GM18498 (cell line): ENCODE results near the gene ADCY10.

Experiments used
- ATAC-seq: cut with Tn5 transposase; IDR thresholded peaks from one replicate; pipeline ENCODE4 v1.9.1; 2021; ENCODE audit warnings: mild to moderate bottlenecking, moderate library complexity; ENCODE audit not compliant: unreplicated experiment

The ADCY10 gene

DNA sequence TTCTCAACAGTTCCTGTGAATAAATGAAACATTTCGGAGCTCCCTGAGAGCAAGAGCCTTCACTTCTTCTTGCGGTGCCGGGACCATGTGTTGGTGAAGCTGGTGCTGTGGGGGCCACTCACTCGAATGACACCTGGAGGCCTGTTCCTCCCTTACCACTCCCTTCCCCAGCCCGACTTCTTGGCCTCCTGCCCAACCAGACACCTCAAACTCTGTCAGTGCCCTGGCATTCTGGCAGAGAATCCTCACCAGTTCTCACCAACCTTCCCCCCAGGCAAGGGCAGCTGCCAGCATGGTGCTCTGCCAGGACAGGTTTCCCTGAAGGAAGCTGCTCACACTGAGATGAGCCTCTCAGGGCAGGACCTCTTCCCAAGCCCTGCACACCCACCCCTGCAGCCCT lies 123.8 kb downstream of the ADCY10 start:
- no peak for ATAC-seq

DNA sequence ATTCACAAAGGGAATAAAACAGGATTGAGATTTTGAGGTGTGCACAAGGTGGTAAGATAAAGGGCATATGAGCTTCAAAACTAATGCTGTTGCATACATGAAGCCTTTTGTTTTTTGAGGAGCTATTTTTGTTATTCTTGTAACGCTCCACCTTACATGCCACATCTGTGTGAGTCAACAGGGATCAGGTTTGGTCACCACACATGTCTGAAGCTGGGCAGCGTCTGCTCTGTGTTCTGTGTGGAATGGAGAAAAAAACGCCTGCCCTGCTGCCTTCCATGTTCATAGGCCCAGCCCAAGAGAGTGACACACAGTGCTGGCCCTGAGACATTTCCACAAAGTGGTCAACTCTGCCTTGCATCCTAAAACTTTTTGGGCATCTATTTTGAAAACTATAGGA lies 124.4 kb downstream of the ADCY10 start:
- no peak for ATAC-seq

DNA sequence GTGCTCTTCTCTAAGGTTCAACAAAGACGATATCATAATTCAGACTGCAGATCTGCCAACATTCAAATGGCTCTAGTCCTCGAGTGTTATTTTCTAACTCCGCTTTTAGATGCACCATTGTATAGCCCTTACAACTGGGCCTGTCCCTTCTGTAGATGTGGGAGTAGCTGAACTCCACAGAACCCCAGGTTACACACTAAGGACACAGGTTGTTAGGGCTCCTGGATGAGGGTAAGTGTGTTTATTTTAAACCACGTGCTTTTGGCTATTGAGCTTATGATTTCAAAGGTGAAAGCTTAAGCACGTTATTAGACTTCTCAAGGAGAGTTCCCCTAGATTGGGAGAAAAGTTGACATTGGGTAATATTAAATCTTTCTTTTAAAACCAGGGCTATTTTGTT lies 127.4 kb downstream of the ADCY10 start:
- no peak for ATAC-seq

DNA sequence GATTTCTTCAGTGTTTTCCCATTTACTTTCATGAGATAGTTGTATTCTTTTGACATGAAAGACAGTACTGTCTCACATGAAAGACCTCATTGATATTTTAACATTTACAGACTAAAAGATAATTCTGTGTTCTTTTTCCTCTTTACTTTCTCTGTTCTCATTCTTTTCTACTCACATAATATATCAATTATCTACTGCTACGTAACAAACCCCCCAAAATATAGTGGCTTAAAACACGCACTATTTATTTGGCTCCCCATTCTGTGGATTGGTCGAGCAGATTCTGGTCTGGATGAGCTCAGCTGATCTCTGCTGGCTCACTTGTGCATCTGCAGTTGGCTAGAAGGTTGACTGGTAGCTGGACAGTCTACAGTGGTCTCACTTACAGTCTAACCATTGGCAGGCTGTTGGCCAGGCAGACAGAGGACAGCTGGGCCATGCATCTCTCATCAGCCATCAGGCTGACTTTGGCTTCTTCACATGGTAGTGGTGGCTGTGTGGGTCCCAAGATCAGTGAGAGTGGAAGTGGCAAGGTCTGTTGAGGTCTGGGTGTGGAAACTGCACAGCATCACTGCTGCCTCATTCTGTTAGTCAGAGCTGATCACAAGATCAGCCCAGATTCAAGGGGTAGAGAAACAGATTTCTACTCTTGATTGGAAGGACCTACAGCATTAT lies 128.9 kb downstream of the ADCY10 start:
- ATAC-seq, result no peak

DNA sequence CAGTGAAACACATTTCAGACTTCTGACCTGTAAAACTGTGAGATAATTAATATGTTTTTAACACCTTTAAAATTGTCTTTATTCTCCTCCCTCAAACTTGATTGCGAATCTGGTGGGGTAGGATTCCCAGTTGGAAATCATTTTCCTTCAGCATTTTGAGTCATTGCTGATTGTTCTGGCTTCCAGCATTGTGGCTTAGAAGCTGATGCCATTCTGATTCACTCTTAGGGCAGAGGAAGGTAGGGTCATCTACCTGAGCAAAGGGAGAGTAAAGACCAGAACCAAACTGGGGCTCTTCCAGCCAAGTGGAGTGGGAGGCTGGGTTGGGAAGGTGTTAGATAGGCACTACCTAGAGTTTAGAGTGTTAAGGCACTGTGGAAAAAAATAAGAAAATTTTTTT lies 131.0 kb downstream of the ADCY10 start:
- no peak for ATAC-seq

DNA sequence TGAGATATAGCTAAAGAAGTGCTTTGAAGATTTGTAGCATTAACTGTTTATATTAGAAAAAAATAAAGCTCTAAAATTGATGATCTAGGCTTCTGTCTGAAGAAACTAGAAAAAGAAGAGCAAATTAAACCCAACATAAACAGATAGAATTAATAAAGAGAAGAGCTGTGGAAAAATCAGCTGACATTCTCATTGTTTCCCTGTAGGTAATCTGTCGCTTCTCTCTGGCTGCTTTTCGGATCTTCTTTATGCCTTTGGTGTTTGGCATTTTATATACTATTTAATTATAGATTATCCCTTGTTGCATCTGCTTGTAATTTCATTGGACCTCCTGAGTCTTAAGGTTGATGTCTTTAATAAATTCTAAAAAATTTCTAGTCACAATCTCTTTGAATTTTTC lies 132.4 kb downstream of the ADCY10 start:
- no peak for ATAC-seq

DNA sequence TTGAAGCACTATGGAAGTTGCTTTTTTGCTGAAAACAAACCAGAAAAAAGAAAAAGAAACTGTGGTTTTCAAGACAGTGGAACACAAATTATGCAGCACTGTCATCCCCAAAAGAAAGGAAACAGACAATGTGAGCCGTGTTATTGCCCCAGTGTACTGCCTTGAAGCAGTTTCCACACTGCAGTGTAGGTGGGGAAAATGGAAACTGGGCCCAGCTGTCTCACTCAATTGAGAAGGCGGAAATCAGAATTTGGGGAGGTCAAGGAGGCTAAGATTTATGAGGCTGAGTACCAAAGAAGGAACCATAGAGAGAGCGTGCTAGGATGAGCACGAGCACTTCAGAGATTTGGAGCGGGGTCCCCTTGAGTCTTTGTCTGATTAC lies 136.7 kb downstream of the ADCY10 start:
- no peak for ATAC-seq

DNA sequence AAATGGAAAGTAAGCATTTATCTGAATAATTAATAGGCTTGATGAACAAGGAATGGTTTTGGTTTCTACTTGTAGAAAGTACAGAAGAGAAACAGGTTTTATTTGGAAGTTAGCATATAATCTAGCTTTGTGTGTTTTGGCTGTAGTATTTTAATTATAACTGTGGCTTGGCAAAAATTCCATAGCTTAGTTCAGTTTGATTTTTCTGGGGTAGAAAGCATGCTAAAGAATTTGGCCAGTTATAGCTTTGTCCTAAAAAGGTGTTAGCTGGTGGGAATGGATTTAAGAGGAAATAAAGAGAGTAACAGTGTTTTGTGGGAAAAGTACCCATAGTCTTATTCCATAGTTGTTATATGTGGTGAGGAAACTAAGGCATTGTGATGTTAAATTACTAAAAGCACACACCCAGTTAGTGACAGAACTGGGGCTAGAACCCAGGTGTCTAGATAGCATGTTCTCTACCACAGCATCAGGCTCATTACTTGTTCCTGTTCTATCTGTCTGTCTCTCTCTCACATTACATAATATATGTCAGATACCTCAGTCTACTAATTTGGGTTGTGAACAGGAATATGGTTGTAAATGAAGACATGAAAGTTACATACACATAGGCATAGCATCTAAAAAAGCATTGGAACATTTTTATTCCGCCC lies 137.2 kb downstream of the ADCY10 start:
- no peak for ATAC-seq

DNA sequence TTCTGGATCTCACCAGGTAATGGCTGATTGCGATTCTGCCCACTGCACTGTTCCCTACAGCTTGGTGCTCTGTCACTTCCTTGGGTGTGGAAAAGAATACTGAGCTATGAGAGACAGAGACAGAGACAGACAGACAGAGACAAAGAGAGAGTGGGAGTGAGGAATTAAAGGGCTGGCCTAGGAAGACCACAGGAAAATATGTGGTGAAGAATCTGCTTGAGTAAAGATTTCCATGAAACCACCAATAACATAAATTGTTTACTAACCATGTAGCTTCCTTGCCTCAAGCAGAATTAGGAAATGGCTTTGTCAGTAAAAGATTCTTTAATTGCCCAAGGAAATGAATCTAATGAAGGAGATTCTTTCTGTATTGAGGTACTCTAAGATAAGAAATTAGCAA lies 137.8 kb downstream of the ADCY10 start:
- no peak for ATAC-seq

DNA sequence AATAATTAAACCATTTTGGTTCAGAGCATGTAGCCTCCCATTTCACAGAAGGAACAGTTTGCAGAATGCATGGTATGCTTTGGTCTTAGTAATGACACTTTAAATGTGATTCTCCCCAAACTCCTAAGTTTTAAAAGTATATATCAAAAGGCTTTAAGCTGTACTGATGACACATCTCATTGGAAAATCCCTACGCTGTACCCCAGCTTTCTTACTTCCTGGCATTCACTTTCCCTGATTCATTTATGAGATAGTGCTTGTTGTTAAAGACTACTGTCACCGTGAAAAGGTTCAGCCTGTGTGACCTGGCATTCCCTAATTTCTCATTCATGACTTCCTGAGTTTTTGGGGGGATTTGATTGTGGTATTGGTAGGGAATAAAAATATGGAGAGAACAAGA lies 138.8 kb downstream of the ADCY10 start:
- no peak for ATAC-seq

DNA sequence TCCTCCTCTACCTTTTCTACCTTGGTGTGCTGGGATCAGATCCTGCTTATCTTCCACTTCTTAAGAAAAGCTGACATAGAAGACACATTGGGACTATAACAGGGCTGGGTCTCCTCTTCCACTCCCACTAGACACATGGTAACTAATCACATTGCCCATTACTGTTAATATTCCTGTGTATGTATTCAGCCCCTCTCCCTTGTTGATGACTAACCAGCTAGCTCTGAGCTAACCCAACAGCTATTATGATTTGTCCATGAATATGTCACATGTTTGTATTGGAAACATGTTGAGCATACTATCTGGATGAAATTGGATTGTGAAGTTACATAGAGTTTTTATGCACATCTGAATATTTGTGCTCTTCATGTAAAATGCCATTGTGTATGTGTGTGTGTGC lies 139.2 kb downstream of the ADCY10 start:
- no peak for ATAC-seq

DNA sequence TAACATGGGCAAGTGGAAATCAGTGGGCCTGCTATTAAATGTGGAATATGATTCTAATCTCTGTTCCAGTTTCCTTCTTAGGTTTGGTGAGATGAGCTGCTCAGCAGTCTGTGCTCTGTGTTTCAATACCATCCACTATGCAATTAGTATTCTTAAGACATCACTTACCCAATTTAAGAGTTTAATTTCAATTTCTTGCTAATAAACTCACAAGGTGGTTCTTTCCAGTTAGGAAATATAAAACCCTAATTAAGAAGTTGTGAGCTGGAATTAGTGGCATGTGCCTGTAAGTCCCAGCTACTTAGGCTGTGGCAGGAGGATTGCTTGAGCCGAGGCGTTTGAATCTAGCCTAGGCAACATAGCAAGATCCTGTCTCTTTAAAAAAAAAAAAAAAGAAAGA lies 140.4 kb downstream of the ADCY10 start:
- no peak for ATAC-seq

DNA sequence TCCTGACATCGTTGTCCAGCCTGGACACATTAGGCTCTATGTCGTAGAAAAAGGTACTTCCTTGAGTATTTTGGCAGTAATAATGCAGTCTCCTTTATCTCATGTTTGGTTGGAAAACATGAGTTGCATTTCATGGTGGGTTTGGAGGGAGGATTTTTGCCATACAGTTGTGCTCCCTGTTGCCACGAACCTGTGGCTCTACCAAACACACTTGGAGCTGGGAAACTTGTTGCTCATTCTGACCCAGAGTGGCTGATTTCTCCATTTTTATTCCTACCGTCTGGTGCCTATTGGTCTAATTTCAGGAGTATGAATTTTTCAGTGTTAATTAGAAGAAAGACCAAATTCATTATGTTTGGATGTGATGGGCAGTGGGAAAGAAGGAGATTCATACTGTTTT lies 141.5 kb downstream of the ADCY10 start:
- no peak for ATAC-seq

DNA sequence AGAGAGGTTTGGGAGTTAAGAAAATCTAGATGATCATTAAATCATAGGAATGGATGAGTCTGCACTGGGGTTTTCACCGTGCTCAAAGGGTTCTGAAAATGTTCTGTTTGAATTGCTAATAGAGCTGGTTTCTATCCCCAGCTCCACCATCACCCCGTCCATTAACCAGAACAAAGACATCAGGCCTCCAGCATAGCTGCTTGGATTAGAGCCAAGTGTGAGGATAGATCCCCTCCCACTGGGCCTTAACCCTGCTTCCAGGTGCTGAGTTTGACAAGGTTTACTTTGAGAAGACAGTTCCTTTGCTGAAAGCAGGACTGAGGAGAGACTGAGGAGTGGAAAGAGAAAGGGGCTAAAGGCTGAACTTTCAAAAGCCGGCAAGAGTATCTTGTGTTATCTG lies 143.8 kb downstream of the ADCY10 start:
- no peak for ATAC-seq

DNA sequence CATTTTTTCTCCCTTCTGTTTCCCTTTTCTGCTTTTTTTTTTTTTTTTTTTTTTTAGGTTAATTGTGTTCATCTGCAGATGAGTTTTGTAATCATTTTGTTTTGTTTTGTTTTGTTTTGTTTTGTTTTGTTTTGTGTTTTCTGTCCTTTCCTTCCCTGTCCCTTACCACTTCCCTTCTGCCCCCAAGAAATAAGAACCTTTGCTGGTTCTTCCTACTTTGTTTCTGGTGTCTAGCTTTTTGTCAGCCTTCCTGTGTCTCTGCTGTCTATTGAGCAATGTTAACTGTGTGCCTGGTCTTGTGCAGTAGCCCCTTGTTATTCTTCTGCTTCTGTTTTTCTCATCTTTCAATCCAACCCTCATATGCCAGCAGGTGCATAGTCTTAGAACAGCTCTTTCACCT lies 146.2 kb downstream of the ADCY10 start:
- no peak for ATAC-seq

DNA sequence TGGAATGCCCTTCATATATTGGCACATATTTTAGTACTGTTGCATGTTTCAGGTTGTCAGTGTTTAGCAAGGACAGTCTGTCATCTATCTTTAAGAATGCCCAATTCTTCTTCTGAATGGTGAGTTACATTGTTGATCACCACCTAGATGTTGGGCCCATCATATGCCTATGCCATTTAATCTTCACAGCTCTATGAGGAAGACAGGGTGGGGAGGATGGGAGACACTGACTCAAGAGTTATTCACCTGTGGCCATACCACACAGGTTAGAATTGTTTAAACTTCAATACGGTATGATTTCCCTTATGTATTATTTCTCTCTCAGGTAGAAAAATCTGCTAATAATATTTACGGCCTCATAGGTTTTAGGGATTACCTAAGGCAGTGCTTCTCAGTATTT lies 147.4 kb downstream of the ADCY10 start:
- no peak for ATAC-seq

DNA sequence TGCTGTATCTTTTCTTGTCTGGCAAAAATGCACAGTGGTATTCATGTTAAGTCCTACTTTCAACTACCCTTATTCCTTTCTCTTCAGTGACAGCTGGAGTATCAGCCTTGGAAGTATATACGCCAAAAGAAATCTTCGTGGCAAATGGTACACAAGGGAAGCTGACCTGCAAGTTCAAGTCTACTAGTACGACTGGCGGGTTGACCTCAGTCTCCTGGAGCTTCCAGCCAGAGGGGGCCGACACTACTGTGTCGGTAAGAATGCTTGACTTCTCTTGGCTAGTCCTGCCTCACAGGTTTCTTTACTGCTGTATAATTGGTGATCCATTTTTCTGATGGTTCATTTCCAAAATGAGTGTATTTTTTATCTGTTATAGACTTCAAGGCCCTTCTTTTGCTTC lies 148.4 kb downstream of the ADCY10 start:
- no peak for ATAC-seq

DNA sequence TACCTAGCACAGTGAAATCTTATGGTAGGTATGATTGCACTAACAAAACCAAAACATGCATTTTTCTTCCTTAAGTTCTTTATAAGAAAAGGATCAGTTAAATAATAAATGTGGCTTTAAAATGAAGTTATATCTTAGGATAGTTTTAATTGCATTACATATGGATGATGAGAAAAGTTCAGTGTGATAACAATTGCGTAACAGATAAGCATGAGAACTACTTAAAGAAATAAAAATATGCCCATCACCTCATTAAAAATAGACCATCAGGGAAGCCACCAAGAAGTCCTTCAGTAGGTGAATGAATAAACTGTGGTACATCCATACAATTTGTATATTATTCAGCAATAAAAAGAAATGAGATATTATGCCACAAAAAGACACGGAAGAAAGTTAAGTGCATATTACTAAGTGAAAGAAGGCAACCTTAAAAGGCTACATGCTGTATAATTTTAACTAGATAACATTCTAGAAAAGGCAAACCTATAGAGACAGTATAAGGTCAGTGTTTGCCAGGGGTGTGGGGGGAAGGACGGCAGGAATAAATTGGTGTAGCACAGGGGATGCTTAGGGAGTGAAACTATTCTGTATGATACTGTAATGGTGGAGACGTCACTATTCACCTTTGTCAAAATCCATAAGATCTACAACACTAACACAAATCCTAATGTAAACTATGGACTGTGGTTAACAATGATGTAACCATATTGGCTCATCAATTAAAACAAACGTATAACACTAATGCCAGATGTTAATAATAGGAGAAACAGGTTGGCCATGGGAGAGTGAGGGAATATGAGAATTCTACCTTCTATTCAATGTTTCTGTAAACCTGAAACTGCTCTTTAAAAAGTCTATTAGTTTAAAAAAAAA lies 149.2 kb downstream of the ADCY10 start:
- ATAC-seq, result no peak

DNA sequence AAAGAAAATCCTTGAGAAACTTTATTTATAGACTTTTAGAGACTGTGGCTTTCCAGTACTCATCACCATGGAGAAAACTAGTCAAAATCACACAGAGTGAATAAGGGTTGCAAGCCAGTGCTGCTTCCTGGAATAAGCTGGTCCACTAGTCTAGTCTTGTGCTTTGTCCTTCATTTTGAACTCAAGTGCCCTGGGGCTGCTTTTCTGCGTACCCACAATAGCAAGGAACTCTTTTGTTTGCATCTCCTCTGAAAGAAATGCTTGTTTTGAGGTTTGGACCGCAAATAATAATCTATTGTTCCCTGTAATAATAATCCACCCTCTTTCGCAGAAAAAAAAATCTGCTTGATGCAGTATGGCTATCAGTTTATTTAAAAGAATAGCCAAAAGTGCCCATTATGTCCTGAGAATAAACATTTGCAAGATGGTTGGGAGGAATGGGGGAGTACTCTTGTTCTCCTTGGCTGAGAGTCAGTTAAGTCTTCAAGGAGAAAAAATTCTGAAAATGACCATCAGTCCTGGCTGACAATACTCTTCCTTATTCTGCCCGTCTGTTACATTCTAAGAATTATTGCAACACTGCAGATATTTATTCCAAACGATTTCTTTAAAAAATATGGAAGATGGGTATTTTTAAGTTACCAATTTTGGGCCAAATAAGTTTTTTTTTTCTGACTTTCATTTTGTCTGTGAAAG lies 150.3 kb downstream of the ADCY10 start:
- no peak for ATAC-seq

DNA sequence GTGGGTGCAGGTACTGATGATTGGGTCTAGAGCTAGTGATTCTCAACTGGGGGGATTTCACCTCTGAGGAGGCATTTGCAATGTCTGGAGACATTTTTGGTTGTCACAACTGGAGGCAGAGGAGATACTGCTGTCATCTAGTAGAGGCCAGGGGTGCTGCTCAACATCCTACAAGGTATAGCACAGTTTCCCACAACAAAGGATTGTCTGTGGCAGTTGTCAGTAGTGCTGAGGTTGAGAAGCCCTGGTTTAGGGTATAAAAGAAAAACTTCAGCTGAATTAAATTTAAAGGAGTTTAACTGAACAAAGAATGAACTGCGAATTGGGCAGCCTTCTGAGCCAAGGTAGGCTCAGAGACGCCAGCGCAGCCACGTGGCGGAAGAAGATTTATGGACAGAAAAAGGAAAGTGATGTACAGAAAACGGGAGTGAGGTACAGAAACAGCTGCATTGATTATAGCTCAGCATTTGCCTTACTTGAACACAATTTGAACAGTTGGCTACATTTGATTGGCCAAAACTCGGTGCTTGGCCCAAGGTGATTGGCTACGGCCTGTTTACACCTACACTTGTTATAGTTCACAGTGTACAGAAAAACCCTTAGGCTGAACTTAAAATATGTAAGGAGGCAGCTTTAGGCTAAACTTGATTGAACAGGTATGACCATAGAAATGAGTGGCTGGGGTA lies 151.7 kb downstream of the ADCY10 start:
- ATAC-seq, result no peak

DNA sequence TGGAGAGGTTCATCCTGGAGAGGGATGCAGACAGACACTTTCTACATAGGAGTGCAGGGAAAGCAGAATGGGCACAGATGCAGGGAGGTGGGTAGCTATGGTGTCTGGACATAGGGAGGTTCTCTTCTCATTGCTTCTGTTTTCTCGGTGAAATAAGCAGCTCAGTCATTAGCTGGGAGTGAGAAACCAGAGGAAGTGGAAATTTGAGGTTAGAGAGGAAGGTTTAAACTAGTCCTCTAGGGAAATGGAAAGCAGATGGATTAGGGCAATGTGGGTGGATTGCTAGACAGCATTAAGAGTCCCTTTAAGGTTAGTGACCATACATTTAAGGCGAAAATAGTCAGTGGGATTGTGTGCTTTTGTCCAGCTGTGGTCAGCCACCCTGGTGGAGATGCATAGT lies 152.5 kb downstream of the ADCY10 start:
- no peak for ATAC-seq
